ENCODE measurements around the gene SLC35F3. TPM values are rescaled to one million over a fixed set of nuclear protein-coding genes. Genes with fewer than 3 reads are reported as not detected.

Gene SLC35F3
- total RNA-seq, 2 experiments from 2014 or later = 0.08 TPM; not detected in 1

DNA sequence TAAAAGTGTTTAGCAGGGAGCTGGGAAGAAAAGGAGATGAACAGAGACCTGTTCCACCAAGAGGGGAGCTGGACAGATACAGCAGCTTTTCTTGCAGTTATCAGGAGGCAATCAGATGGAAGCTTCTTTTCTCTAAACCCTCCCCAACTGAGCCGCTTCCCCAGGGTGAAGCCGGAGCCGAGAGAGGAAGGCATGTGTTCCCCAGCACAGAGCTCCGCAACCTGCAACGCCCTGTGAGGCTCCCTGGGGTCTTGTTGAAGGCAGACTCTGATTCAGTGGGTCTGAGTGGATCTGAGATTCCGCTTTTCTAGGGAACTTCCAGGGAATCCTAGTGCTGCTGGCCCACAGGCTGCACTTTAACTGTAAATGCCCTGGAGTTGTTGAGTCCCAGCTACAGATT, 329.7 kb downstream of the SLC35F3 start:
- no peak for TF ChIP-seq CTCF (IDR thresholded peaks at IDR 0.05)
- ATAC-seq (ENCODE audit: poor library complexity) (no peak), DNase-seq (no peak)
- peaks cover 10% of the 10 kb centered on the region for H3K4me1 Mint-ChIP-seq (ENCODE audit: low read depth)
- Histone ChIP-seq H3K27me3 (ENCODE audit: control insufficient read depth in 1 of 2, insufficient read depth in 2 of 2, low read length in 2 of 2) (peaks cover 0 to 3% of the 10 kb centered on the region in 2 experiments), H3K4me3 (ENCODE audit: low read length) (no peak overlapping the region), H3K36me3 (ENCODE audit: insufficient read depth, low read length) (no peaks in the 10 kb centered on the region), H3K9me3 (ENCODE audit: control insufficient read depth in 1 of 2, insufficient read depth in 1 of 2, low read length in 2 of 2) (no peaks in the 10 kb centered on the region), H3K27ac (ENCODE audit: low read depth in 1 of 2, low read length in 2 of 2) (no peak overlapping the region), H3K4me1 (ENCODE audit: insufficient read depth, low read length) (peaks cover 10% of the 10 kb centered on the region)
- H3K9me3 Mint-ChIP-seq = no peaks in the 10 kb centered on the region
- ChIA-PET POLR2A (no interaction called here), CTCF (no interaction called here)
- no peak overlapping the region for H3K27ac Mint-ChIP-seq
- no peaks in the 10 kb centered on the region for H3K36me3 Mint-ChIP-seq (ENCODE audit: low read depth)
- no peak overlapping the region for H3K4me3 Mint-ChIP-seq
- peaks cover 14% of the 10 kb centered on the region for H3K27me3 Mint-ChIP-seq
- intact Hi-C loops (cut with DNase I, micrococcal nuclease) = no loop called here

GRCh38 chr1:234235434-234235881, 331.0 kb downstream of the SLC35F3 start:
- no peak for TF ChIP-seq CTCF (IDR thresholded peaks at IDR 0.05)
- no peaks in the 10 kb centered on the region for H3K9me3 Mint-ChIP-seq
- no peaks in the 10 kb centered on the region for H3K36me3 ChIP-seq (ENCODE audit: insufficient read depth, low read length)
- POLR2A ChIA-PET = no interaction called here
- H3K36me3 Mint-ChIP-seq (ENCODE audit: low read depth) = no peaks in the 10 kb centered on the region
- peaks cover 5% of the 10 kb centered on the region for H3K4me1 Mint-ChIP-seq (ENCODE audit: low read depth)
- no peak overlapping the region for H3K27ac Mint-ChIP-seq
- ATAC-seq (ENCODE audit: poor library complexity) (no peak), DNase-seq (no peak)
- CTCF ChIA-PET = no interaction called here
- H3K27ac ChIP-seq (ENCODE audit: low read depth in 1 of 2, low read length in 2 of 2) = no peak overlapping the region
- no peaks in the 10 kb centered on the region for H3K9me3 ChIP-seq (ENCODE audit: control insufficient read depth in 1 of 2, insufficient read depth in 1 of 2, low read length in 2 of 2)
- no peak overlapping the region for H3K4me3 ChIP-seq (ENCODE audit: low read length)
- no peak overlapping the region for H3K4me3 Mint-ChIP-seq
- peaks cover 0 to 3% of the 10 kb centered on the region in 2 experiments for H3K27me3 ChIP-seq (ENCODE audit: control insufficient read depth in 1 of 2, insufficient read depth in 2 of 2, low read length in 2 of 2)
- peaks cover 10% of the 10 kb centered on the region for H3K27me3 Mint-ChIP-seq
- peaks cover 7% of the 10 kb centered on the region for H3K4me1 ChIP-seq (ENCODE audit: insufficient read depth, low read length)
- intact Hi-C loops (cut with DNase I, micrococcal nuclease) = no loop called here

DNA sequence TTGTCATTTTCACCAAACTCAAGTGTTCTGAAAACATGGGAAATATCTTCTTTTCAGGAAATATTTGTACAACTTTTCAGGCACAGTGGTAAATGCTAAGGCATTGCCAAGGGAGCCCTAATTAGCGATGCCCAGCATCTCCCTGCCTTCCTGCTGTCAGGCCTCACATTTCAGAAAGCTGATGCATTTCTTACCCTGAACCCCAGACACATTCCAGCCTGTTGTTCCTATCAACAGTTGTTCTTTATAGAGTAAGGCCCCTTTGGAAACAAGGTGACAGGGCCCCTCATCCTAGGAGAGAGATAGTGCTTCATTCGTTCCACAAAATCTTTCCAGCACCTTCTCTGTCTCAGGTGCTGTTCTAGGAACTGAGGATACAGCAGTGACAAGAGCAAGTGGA, 332.9 kb downstream of the SLC35F3 start:
- Histone ChIP-seq H3K27me3 (ENCODE audit: control insufficient read depth in 1 of 2, insufficient read depth in 2 of 2, low read length in 2 of 2) (no peaks in the 10 kb centered on the region), H3K4me3 (ENCODE audit: low read length) (no peak overlapping the region), H3K27ac (ENCODE audit: low read depth in 1 of 2, low read length in 2 of 2) (no peak overlapping the region), H3K9me3 (ENCODE audit: control insufficient read depth in 1 of 2, insufficient read depth in 1 of 2, low read length in 2 of 2) (no peaks in the 10 kb centered on the region), H3K4me1 (ENCODE audit: insufficient read depth, low read length) (no peaks in the 10 kb centered on the region), H3K36me3 (ENCODE audit: insufficient read depth, low read length) (no peaks in the 10 kb centered on the region)
- no peak overlapping the region for H3K27ac Mint-ChIP-seq
- no peak for TF ChIP-seq CTCF (IDR thresholded peaks at IDR 0.05)
- ATAC-seq (ENCODE audit: poor library complexity) (no peak), DNase-seq (no peak)
- ChIA-PET CTCF (no interaction called here), POLR2A (no interaction called here)
- H3K4me3 Mint-ChIP-seq = no peak overlapping the region
- intact Hi-C loops (cut with DNase I, micrococcal nuclease) = no loop called here
- H3K27me3 Mint-ChIP-seq = peaks cover 9% of the 10 kb centered on the region
- no peaks in the 10 kb centered on the region for H3K4me1 Mint-ChIP-seq (ENCODE audit: low read depth)
- no peaks in the 10 kb centered on the region for H3K36me3 Mint-ChIP-seq (ENCODE audit: low read depth)
- H3K9me3 Mint-ChIP-seq = no peaks in the 10 kb centered on the region

All from CD4-positive, alpha-beta T cell (primary cell).